HuH-7.5 (cell line): Measurements from ENCODE around the gene DZIP1.
"Not testable (repeated sequence)": the region's sequence is repeated elsewhere in the genome, so short reads cannot be mapped to it uniquely, and the experiment has no call there.

Experiments
- DNase-seq: peaks from one replicate; pipeline ENCODE4 v3.0.0; 2011; ENCODE audit warnings: low spot score

DZIP1 gene, protein sequence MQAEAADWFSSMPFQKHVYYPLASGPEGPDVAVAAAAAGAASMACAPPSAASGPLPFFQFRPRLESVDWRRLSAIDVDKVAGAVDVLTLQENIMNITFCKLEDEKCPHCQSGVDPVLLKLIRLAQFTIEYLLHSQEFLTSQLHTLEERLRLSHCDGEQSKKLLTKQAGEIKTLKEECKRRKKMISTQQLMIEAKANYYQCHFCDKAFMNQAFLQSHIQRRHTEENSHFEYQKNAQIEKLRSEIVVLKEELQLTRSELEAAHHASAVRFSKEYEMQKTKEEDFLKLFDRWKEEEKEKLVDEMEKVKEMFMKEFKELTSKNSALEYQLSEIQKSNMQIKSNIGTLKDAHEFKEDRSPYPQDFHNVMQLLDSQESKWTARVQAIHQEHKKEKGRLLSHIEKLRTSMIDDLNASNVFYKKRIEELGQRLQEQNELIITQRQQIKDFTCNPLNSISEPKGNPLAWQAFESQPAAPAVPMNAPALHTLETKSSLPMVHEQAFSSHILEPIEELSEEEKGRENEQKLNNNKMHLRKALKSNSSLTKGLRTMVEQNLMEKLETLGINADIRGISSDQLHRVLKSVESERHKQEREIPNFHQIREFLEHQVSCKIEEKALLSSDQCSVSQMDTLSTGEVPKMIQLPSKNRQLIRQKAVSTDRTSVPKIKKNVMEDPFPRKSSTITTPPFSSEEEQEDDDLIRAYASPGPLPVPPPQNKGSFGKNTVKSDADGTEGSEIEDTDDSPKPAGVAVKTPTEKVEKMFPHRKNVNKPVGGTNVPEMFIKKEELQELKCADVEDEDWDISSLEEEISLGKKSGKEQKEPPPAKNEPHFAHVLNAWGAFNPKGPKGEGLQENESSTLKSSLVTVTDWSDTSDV

DNA sequence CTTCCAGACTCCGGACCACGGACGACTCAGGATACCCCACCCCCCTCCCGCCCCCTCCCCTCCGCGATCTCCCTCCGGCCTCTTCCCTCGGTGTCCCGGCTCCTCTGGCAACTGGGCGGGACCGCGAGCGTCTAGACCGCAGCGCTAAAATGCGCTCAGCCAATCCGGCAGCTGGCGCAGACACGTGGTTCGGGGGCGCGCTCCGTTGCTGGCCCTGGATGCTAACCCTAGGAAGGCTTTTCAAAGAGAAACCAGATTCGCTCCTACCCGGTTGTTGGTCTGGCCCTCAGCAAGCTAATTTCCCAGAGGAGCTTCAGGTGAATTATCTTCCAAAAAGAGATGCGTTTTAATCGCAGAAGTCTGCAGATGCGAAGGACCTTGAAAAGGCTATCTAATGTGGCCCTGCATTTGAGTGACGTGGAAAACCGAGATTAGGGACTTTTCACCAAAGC, at the start of gene DZIP1:
Gene DZIP1, minus strand, starts transcription at position 106 of the 452 bp plus-strand sequence. CDS start 2,677 bp downstream, outside the sequence.
- DNase-seq: no peak

DNA sequence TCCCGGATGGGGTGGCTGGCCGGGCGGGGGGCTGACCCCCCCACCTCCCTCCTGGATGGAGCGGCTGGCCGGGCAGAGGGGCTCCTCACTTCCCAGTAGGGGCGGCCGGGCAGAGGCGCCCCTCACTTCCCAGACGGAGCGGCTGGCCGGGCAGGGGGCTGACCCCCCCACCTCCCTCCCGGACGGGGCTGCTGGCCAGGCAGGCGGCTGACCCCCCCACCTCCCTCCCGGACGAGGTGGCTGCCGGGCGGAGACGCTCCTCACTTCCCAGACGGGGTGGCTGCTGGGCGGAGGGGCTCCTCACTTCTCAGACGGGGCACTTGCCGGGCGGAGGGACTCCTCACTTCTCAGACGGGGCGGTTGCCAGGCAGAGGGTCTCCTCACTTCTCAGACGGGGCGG, 46.5 kb upstream of the DZIP1 start:
- not testable (repeated sequence) for DNase-seq

DNA sequence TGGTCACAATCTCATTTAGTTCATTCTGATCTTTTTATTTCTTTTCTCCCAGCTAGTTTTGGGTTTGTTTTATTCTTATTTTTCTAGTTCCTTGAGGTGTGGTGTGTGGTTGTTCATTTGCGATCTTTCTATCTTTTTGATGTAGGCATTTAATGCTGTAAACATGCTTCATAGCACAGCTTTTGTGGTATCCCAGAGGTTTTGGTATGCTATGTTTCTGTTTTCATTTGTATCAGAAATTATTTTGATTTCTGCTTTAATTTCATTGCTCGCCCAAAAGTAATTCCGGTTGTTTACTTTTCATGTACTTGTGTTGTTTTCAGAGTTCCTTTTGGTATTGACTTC, 45.0 kb upstream of the DZIP1 start:
- no peak for DNase-seq

DNA sequence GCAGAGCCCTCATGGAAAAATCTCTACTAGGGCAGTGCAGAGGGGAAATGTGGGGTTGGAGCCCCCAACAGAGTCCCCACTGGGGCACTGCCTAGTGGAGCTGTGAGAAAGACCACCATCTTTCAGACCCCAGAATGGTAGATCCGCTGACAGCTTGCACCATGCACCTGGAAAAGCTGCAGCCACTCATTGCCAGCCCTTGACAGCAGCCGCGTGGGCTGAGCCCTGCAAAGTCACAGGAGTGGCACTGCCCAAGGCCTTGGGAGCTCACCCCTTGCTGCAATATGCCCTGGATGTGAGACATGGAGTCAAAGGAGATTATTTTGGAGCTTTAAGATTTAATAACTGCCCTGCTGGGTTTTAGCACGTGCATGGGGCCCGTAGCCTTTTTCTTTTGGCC, 40.5 kb upstream of the DZIP1 start:
- not testable (repeated sequence) for DNase-seq

DNA sequence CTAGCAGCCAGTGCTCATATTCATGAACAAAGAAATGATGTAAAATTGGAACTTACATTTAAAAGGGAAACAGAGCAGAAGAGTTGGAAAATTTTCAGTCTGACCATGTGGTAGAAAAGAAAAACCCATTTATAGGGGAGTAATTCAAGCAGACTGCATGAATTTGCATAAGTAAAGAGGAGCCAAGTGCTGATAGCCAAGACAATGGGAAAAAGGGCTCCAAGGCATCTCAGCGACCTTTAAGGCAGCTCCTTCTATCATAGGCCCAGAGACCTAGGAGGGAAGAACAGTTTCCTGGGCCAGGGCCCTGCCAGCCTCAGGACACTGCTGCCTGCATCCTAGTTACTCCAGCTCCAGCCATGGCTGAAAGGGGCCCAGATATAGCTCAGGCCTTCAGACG, 39.9 kb upstream of the DZIP1 start:
- DNase-seq: no peak

DNA sequence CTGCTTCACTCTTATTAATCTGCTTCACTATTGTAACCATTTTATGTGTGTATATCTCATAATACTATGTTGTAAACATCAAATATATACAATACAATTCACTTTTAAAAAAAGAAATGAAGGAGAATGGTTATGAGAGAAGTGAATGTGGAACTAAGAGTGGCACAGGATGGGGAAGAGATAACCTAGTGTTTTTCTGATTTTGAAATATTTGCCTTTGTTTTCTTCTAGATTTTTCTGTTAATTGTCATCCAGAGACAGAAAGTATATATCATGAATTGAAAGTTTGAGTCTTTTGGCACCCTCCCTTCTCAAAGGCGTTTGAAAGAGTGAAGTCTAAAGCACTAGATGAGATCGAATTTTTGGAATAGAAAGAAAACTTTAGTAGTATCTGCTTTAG, 35.2 kb upstream of the DZIP1 start:
- DNase-seq: no peak

DNA sequence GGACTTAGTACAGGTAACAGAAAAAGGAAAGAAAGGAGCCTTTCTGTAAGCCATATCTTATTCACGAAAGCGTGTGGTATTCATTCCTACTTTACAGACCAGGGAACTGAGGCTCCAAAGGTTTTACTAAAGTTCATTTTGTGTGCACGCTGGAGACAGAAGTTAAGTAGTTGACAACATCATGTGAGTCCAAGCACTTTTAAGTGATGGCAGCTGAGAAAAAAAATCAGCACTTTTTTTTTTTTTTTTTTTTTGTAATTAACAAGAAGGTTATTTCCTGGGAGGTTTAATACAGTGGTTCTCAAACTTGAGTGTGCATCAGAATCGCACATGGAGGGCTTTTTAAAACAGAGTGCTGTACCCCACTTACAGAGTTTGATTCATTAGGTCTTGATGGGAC, 34.5 kb upstream of the DZIP1 start:
- no peak for DNase-seq

DNA sequence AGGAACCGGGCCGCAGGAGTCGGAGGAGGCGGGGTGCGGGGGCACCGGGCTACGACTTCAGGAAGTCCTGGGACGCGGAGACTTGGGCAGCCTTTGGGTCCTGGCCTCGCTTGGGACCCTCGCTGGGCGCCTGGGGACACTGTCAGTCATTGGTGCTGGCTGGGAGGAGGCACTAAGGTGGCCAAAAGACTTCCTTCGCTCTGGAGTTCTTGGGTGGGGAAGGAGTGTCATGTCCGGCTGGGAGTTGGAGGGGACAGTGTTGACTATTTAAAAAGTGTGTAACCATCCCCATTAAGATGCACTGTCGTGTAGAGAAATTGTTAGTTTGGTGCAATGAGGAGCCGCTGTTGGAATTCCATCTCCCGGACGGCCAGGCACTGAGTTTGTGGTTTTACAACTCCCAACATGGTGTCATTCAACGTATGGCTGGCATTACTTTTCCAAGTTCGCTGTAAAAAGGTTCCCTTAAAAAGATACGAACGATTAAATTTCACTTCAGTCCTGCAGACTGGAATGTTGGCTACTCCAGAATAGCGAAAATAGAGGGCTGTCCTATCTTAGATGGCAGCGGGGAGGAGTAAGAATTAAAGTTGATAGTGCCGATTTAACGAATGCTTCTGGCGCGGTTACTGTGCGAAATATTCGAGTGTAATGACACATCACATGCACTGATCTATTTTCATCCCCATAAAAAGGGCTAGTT, 33.2 kb upstream of the DZIP1 start:
- peak; percentile 6 for DNase-seq

DNA sequence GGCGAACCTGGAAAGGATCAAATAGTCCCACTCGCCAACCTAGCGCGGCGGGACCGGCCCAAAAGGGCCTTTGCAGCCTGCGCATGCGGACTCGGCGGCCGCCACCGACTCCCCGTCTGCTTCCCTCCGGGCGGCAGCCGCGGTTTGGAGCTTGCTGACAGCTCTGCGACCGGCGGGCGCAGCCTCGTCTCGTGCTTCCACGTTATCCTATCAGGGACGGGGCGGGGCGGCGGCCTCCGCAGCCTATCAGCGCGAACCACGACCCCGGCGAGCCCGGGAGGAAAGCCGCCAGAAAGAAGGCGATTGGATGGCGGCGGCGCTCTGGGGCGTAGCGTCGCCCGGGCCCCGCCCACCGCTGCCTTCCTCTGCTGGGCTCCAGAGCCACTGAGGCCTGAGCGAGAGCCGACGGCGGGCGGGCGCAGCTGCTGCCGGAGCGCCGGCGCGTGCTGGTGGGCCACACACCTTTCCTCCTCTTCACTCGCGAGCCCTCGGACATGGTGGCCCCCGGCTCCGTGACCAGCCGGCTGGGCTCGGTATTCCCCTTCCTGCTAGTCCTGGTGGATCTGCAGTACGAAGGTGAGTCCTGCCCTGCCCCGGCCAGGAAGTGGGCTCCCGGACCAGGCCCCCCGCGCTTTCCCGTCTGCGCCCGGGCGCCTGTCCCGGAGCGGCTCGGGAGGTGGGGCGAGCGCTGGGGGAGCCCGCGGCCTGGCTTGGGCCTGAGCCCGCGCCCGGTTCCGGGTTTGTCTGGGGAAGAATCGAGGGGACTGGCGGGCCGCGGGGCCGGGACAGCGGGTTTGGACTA, 32.5 kb upstream of the DZIP1 start, which contains the start of gene DNAJC3:
Gene DNAJC3, plus strand, starts transcription at position 378 of the 802 bp plus-strand sequence. Its CDS starts 117 bp downstream, at position 495.
- DNase-seq: peak; percentile 81

DNA sequence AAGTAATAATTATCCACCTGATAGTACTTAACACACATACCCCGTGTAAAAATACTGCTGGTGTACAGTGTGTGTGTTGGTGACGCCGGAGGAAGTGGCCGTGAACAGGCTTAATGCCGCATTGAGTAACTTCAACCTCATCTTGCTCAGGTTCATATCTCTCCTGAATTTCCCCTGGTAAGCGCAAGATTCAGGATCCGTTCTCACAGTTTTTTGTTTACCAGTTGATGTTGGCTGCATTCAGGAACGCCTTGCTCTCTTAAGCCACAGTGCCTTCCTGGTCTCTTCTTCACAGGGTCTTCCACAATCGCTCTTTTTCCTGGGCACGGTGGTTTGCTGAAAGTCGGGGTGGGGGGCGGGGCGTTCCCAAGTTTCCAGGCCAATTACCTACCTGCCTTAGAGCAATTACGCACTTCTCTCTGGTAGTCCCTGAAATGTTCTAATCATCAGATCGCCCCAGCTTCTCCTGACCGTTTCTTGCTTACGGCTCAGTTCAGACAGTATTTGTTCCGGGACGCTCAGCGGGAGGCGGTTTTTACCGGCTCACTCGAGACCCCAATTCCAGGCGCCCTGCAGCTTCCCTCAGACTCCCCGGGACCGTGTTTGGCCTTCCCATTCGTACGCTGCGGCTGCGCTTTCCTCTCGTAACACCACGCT, 31.7 kb upstream of the DZIP1 start:
- peak; percentile 11 for DNase-seq

DNA sequence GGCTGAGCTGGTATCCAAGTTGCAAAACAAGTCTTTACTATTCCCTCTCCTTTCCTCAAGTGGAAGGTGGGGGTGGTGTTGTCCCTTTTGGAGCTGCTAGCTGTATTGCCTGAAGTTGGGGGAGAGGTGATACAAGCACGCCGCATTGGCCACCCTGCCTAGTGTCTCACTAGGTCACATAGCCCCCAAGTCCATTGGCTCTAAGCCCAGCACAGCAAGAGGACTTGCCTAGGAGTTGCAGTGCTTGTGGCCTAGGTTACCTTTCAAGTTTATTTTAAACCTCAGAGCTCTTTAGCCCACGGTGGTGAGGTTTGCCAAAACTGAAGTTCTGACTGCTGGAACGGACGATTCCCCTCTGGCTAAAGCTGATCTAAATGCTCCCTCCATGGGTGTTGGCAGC, 27.1 kb upstream of the DZIP1 start:
- no peak for DNase-seq

DNA sequence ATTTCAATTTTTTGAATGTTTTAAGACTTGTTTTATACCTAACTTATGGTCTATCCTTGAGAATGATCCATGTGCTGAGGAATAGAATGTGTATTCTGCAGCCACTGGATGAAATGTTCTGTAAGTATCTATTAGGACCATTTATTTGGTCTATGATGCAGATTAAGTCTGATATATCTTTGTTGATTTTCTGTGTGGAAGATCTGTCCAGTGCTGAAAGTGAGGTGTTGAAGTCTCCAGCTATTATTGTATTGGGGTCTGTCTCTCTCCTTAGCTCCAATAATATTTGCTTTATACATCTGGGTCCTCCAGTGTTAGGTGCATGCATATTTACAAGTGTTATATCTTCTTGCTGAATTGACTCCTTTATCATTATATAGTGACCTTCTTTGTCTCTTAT, 22.7 kb upstream of the DZIP1 start:
- not testable (repeated sequence) for DNase-seq

DNA sequence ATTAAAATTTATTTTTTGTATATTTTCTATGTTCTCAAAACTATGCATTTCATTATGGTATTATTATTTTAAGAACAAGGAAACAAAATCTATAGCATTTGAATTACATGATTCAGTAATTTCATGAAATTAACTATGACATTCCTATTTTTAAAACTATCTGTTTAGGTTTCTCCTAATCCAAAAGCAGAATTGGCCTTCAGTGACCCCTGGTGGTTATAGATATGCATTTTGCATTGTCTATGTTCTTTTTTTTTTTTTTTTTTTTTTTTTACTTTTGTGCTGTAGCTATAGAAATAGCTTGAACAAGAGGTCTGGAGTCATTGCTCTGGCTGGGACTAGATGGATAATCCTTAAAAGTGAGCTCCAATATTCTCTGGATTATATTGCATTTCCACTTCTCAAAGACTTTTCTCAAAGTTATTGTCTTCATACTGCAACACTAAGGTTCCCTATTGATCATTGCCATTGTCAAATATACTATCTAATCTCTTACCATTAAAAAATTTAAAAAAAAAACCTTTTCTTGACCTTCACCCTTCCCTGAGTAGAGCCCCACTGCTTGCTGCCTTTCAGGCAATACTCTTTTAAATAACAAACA, 16.6 kb upstream of the DZIP1 start:
- no peak for DNase-seq

DNA sequence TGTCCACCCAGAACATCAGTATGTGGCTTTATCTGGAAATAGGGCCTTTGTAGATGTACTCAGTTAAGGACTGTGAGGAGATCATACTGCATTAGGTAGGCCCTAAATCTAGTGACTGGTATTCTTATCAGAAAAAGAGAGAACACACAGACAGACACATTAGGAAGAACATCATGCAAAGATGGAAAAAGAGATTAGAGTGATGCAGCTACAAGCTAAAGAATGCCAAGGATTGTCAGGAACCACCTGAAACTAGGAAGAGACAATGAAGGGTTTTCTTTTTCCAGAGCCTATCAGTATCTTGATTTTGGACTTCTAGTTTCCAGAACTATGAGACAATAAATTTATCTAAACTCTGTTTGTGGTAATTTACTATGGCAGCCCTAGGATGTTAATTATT, 15.0 kb upstream of the DZIP1 start:
- no peak for DNase-seq

DNA sequence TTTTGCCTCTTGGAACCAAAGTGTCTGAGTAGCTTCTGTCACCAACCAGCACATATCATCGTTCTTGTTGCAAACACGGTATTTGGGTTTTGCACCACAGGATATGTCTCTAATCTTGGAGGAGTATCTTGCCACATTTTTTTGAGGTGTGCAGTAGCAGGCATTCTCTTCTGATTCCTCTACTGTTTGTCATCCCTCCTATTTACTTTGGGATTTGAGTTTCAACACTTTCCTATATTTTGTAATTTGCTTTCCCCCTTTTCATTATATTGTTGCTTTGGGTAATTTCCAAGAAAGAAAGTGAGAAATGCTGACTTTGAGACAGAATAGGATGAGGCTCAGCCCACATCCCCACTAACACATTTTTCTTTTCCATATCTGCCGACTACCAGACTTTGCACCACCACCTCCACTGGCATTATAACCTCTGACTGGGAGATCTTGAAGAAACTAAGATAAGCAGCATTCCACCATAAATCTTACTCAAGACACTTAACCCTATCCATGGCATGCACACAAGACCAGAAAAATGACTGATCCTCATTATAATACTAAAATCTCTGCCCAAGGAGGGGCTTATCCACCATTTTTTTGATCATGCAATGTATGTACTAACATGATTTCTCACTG, 12.0 kb upstream of the DZIP1 start:
- no peak for DNase-seq

DNA sequence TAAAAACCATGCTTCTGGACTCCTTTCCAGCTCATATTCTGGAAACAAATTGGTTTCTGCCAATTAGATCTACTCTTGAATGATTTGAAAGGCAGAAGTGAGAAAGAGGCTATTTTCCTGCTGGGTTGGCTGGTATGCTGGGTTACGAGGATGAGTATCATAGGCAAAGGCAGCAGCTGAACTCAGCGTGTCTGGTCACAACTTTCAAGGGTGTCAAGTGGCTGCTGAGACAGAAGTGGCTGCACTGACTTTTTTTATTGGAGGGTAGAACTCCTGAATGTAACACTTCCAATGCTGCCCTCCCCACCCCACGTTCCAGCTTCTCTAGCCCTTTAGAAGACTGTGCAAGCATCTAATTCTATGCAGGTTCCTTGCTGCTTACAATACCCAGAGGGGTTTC, 8.3 kb upstream of the DZIP1 start:
- no peak for DNase-seq

DNA sequence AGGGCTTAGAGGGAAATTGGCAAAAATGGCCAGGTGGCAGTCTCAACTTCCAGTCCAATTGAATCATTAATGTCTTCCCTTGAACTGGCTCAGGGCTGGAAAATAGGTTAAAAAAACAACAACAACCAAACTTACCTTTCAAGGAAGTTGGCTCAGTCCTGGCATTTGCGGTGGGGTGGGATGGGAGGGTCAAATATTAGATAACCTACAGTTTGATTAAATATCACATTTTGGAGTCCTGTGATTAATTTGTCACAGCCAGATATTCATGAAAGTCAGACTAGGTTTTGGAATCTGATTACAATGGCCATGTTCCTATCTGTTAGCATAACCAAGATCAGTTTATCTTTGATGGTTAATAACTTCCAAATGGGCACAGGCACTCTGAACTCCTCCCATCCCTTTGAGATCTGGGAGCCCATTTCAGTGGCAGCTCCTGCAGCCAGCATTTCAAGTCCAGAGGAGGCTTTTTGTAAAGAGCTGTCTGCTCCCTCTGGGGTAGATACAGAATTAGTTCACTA, 7.8 kb upstream of the DZIP1 start:
- no peak for DNase-seq

DNA sequence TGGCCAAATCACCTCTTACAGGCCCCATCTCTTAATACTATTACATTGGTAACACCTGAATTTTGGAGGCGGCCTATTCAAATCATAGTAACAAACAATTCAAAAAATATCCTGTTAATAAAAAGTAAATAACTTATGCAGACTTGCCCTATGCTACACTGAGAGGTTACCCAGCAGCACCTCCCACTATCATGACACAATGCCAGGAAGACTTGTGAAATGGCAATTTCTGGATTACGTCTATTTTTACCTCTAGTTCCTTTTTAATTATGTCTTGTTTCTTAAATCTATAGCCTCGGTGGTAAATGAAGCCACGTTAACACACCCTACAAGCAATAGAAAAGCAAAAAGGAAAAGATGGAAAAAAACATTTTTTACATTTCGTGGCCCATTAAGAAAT, 6.2 kb upstream of the DZIP1 start:
- no peak for DNase-seq

DNA sequence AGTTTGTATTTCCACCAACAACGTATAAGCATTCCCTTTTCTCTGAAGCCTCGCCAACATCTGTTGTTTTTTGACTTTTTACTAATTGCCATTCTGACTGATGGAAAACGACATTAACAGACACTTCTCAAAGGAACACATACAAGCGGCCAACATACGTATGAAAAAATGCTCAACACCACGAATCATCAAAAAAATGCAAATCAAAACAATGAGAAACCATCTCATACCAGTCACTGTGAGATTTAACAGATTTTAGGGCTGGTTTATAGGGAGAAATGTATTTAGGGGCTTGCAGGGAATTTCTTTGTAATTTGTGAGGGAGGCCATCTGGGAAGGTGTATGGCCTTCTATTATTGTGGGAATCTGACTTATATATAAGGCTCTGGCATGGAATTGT, 2.8 kb upstream of the DZIP1 start:
- DNase-seq: no peak
